ENCODE measurements around the gene CIDEB. TPM values are rescaled to one million over a fixed set of nuclear protein-coding genes. Genes with fewer than 3 reads are reported as not detected.

The CIDEB gene
- polyA plus RNA-seq, 10 donors: 8.3 to 15.5 (median 12.0) TPM

GRCh38 chr14:24292118-24292807, 15.5 kb downstream of the CIDEB start:
- DNase-seq: no peak

GRCh38 chr14:24291446-24292117, 16.2 kb downstream of the CIDEB start:
- no peak for DNase-seq

- no peak for DNase-seq
Measured at GRCh38 chr14:24290746-24291145, 17.0 kb downstream of the CIDEB start.

- no peak for DNase-seq
Measured at GRCh38 chr14:24289649-24290280, 18.0 kb downstream of the CIDEB start.

GRCh38 chr14:24286996-24287395, 20.8 kb downstream of the CIDEB start:
- DNase-seq: no peak

GRCh38 chr14:24285351-24285750, 22.4 kb downstream of the CIDEB start:
- no peak for DNase-seq

GRCh38 chr14:24284501-24285035, 23.2 kb downstream of the CIDEB start:
- no peak for DNase-seq

GRCh38 chr14:24283796-24284460, 23.8 kb downstream of the CIDEB start:
- no peak for DNase-seq

GRCh38 chr14:24282736-24283135, 25.0 kb downstream of the CIDEB start:
- no peak for DNase-seq

GRCh38 chr14:24281636-24282035, 26.1 kb downstream of the CIDEB start:
- DNase-seq: no peak

- DNase-seq: no peak
Measured at GRCh38 chr14:24280797-24281460, 26.8 kb downstream of the CIDEB start.

- DNase-seq: no peak
Measured at GRCh38 chr14:24279301-24280186, 28.2 kb downstream of the CIDEB start.

GRCh38 chr14:24278424-24278823, 29.4 kb downstream of the CIDEB start:
- DNase-seq: no peak

GRCh38 chr14:24277606-24278321, 30.0 kb downstream of the CIDEB start:
- DNase-seq: no peak

- DNase-seq: no peak
Measured at GRCh38 chr14:24277071-24277470, 30.7 kb downstream of the CIDEB start.

GRCh38 chr14:24274101-24274543, 33.7 kb downstream of the CIDEB start:
- DNase-seq: no peak

- no peak for DNase-seq
Measured at GRCh38 chr14:24273422-24273998, 34.3 kb downstream of the CIDEB start.

GRCh38 chr14:24272467-24272866, 35.3 kb downstream of the CIDEB start:
- DNase-seq: no peak

- DNase-seq: no peak
Measured at GRCh38 chr14:24271834-24272263, 35.9 kb downstream of the CIDEB start.

Data from muscle of back (tissue), 11 donors.